Gastroesophageal sphincter (tissue), 4 donors: Measurements from ENCODE around the gene INPP4B. TPM values are rescaled to one million over a fixed set of nuclear protein-coding genes. Genes with fewer than 3 reads are reported as not detected.

Experiments used
- ATAC-seq: fragments of 150-250 bp; one replicate; pipeline ENCODE4 v1.9.1; 2016; ENCODE audit warnings: mild to moderate bottlenecking, moderate library complexity
- H3K27ac ChIP-seq, 4 donors: fragments of 200-600 bp; sonication (generic) in 3 of 4; 1 replicate in 3 of 4; 2 replicates in 1 of 4; pipeline ENCODE4 v1.5.1; 2016 to 2019
- H3K27me3 ChIP-seq: fragments of 200-600 bp; sonication (generic); one replicate; pipeline ENCODE4 v1.5.1; 2019
- H3K36me3 ChIP-seq, 2 donors: fragments of 200-600 bp; sonication (generic); one replicate each; pipeline ENCODE4 v1.5.1; 2019; ENCODE audit warnings: control low read depth in 1 of 2
- H3K4me1 ChIP-seq, 3 donors: fragments of 200-600 bp; sonication (generic); 1 replicate in 2 of 3; 2 replicates in 1 of 3; pipeline ENCODE4 v1.5.1; 2016 to 2019; ENCODE audit warnings: control low read depth in 2 of 3
- H3K4me3 ChIP-seq, 2 donors: fragments of 200-600 bp; sonication (generic); one replicate each; pipeline ENCODE4 v1.5.1; 2019; ENCODE audit warnings: mild to moderate bottlenecking in 1 of 2, moderate library complexity in 1 of 2
- H3K9me3 ChIP-seq, 3 donors: fragments of 200-600 bp; sonication (generic); one replicate each; pipeline ENCODE4 v1.5.1; 2017 to 2019; ENCODE audit warnings: control low read depth in 2 of 3
- CTCF ChIP-seq, 4 experiments: fragments of 200-600 bp in 2 of 4; fragments of 450-650 bp in 2 of 4; sonication (generic) in 1 of 4; IDR thresholded peaks; one replicate each; pipeline ENCODE4 v1.5.1; 2017 to 2019; ENCODE audit warnings: antibody characterized with exemption in 4 of 4, mild to moderate bottlenecking in 2 of 4, moderate library complexity in 2 of 4
- EP300 ChIP-seq: sonication (generic); formaldehyde crosslinking; IDR thresholded peaks from one replicate; pipeline ENCODE4 v1.6.1; 2017; ENCODE audit warnings: antibody characterized with exemption, mild to moderate bottlenecking
- POLR2A ChIP-seq, 2 donors: fragments of 450-650 bp; IDR thresholded peaks; one replicate each; pipeline ENCODE4 v1.6.1; 2017; ENCODE audit warnings: antibody characterized with exemption in 2 of 2, mild to moderate bottlenecking in 2 of 2, moderate library complexity in 1 of 2
- POLR2AphosphoS5 ChIP-seq: sonication (generic); formaldehyde crosslinking; IDR thresholded peaks from one replicate; pipeline ENCODE4 v1.6.1; 2017; ENCODE audit warnings: antibody characterized with exemption
- WGBS, 2 donors: methylation state at CpG; one replicate each; pipeline ENCODE4 v1.1.5; 2018; ENCODE audit warnings: low coverage in 1 of 2; 5-methylcytosine and 5-hydroxymethylcytosine counted together
- total RNA-seq, 4 donors: library from RNA; depleted of rRNA; stranded (reverse); fragments of >200 nt; gene quantifications; one replicate each; pipeline ENCODE4 v1.1.0, GENCODE V29; 2016

The INPP4B gene
- total RNA-seq, 4 donors from 2014 or later: 17.6 to 63.8 (median 31.3) TPM

GRCh38 chr4:142557239-142557801, 288.8 kb downstream of the INPP4B start:
- TF ChIP-seq EP300: no peak
- no peak for TF ChIP-seq CTCF (IDR thresholded peaks at IDR 0.05)
- TF ChIP-seq POLR2A (IDR thresholded peaks at IDR 0.05): no peak
- no peak for TF ChIP-seq POLR2AphosphoS5
- Histone ChIP-seq H3K4me1 (peaks cover 0 to 14% (median 5%) of the 10 kb centered on the region in 3 donors), H3K27me3 (no peaks in the 10 kb centered on the region), H3K36me3 (no peaks in the 10 kb centered on the region), H3K27ac (no peak overlapping the region), H3K4me3 (no peak overlapping the region), H3K9me3 (no peaks in the 10 kb centered on the region)
- 85 to 96% methylated on average over 4 of the region's 4 CpGs for WGBS, 2 donors
- ATAC-seq: no peak

- TF ChIP-seq CTCF (IDR thresholded peaks at IDR 0.05): no peak
- no peak for TF ChIP-seq EP300
- no peak for TF ChIP-seq POLR2A (IDR thresholded peaks at IDR 0.05)
- TF ChIP-seq POLR2AphosphoS5: no peak
- Histone ChIP-seq H3K4me3 (no peak overlapping the region), H3K27ac (no peak overlapping the region), H3K27me3 (no peaks in the 10 kb centered on the region), H3K36me3 (no peaks in the 10 kb centered on the region), H3K4me1 (peaks cover 0 to 14% (median 5%) of the 10 kb centered on the region in 3 donors), H3K9me3 (no peaks in the 10 kb centered on the region)
- no peak for ATAC-seq
- WGBS, 2 donors: 93 to 95% methylated on average over 6 to 9 of the region's 9 CpGs
Observed at GRCh38 chr4:142556570-142557238, 289.4 kb downstream of the INPP4B start.

GRCh38 chr4:142556048-142556447, 290.1 kb downstream of the INPP4B start:
- ATAC-seq: no peak
- H3K27ac ChIP-seq: no peak overlapping the region
- no peaks in the 10 kb centered on the region for H3K27me3 ChIP-seq
- no peak overlapping the region for H3K4me3 ChIP-seq
- H3K9me3 ChIP-seq: no peaks in the 10 kb centered on the region
- no peaks in the 10 kb centered on the region for H3K36me3 ChIP-seq
- H3K4me1 ChIP-seq: peaks cover 0 to 14% (median 5%) of the 10 kb centered on the region in 3 donors
- TF ChIP-seq POLR2A (IDR thresholded peaks at IDR 0.05) (no peak), POLR2AphosphoS5 (no peak), EP300 (no peak), CTCF (IDR thresholded peaks at IDR 0.05) (no peak)
- WGBS, 2 donors: 33 to 91% methylated on average over 1 of the region's 1 CpG

- Histone ChIP-seq H3K27ac (no peak overlapping the region), H3K4me3 (no peak overlapping the region), H3K27me3 (no peaks in the 10 kb centered on the region), H3K4me1 (peaks cover 0 to 14% (median 5%) of the 10 kb centered on the region in 3 donors), H3K9me3 (no peaks in the 10 kb centered on the region), H3K36me3 (no peaks in the 10 kb centered on the region)
- ATAC-seq: no peak
- WGBS, 2 donors: 100% methylated on average over 1 of the region's 1 CpG
- no peak for TF ChIP-seq POLR2A (IDR thresholded peaks at IDR 0.05)
- TF ChIP-seq EP300: no peak
- no peak for TF ChIP-seq POLR2AphosphoS5
- no peak for TF ChIP-seq CTCF (IDR thresholded peaks at IDR 0.05)
Observed at GRCh38 chr4:142554412-142554811, 291.7 kb downstream of the INPP4B start.
